Mesendoderm (in vitro differentiated cells): ENCODE results near the gene CEP164.

ENCODE experiments used
- DNase-seq: peaks from one replicate; pipeline ENCODE4 v3.0.0; 2013
- H2AK5ac ChIP-seq: 2 replicates; pipeline ENCODE4 v1.6.1; 2013; ENCODE audit warnings: low read length, inconsistent platforms
- H2BK120ac ChIP-seq: 2 replicates; pipeline ENCODE4 v1.6.1; 2013; ENCODE audit warnings: low read depth, mild to moderate bottlenecking, low read length, moderate library complexity, mixed read lengths
- H2BK15ac ChIP-seq: replicated peaks from 2 replicates; pipeline ENCODE4 v1.6.1; 2013; ENCODE audit warnings: low read depth, mild to moderate bottlenecking, moderate library complexity
- H2BK5ac ChIP-seq: 2 replicates; pipeline ENCODE4 v1.6.1; 2013; ENCODE audit warnings: low read length, inconsistent platforms
- H3K18ac ChIP-seq: 2 replicates; pipeline ENCODE4 v1.6.1; 2013; ENCODE audit warnings: mild to moderate bottlenecking, low read length, mixed read lengths
- H3K23ac ChIP-seq: one replicate; pipeline ENCODE4 v1.6.1; 2013; ENCODE audit warnings: low read length
- H3K27ac ChIP-seq: 2 replicates; pipeline ENCODE4 v1.5.1; 2013; ENCODE audit warnings: low read depth, mild to moderate bottlenecking, inconsistent platforms, low read length, moderate library complexity
- H3K27me3 ChIP-seq: 2 replicates; pipeline ENCODE4 v1.6.1; 2013; ENCODE audit warnings: low read length, control low read depth, mild to moderate bottlenecking, inconsistent platforms; ENCODE audit not compliant: insufficient read depth, poor library complexity
- H3K36me3 ChIP-seq: 2 replicates; pipeline ENCODE4 v1.6.1; 2013; ENCODE audit warnings: low read length, inconsistent platforms; ENCODE audit not compliant: control insufficient read depth, insufficient read depth
- H3K4ac ChIP-seq: one replicate; pipeline ENCODE4 v1.6.1; 2013; ENCODE audit warnings: low read depth, mild to moderate bottlenecking, low read length, moderate library complexity
- H3K4me1 ChIP-seq: 2 replicates; pipeline ENCODE4 v1.6.1; 2013; ENCODE audit warnings: low read depth, low read length, inconsistent platforms; ENCODE audit not compliant: control insufficient read depth
- H3K4me2 ChIP-seq: 2 replicates; pipeline ENCODE4 v1.6.1; 2013; ENCODE audit warnings: low read length
- H3K4me3 ChIP-seq: 2 replicates; pipeline ENCODE4 v1.5.1; 2013; ENCODE audit warnings: mild to moderate bottlenecking, low read length
- H3K56ac ChIP-seq: one replicate; pipeline ENCODE4 v1.6.1; 2013; ENCODE audit warnings: low read length
- H3K79me1 ChIP-seq: 2 replicates; pipeline ENCODE4 v1.6.1; 2013; ENCODE audit warnings: low read length, inconsistent platforms
- H3K79me2 ChIP-seq: 2 replicates; pipeline ENCODE4 v1.6.1; 2013; ENCODE audit warnings: mild to moderate bottlenecking, low read length; ENCODE audit not compliant: control insufficient read depth, insufficient read depth
- H3K9ac ChIP-seq: 2 replicates; pipeline ENCODE4 v1.6.1; 2013; ENCODE audit warnings: low read length, inconsistent platforms
- H4K5ac ChIP-seq: one replicate; pipeline ENCODE4 v1.6.1; 2013; ENCODE audit warnings: low read length
- H4K8ac ChIP-seq: one replicate; pipeline ENCODE4 v1.6.1; 2013; ENCODE audit warnings: low read depth, mild to moderate bottlenecking, control low read depth, low read length, moderate library complexity
- WGBS: extraction: QIAGEN DNeasy Blood & Tissue Kit; methylation state at CpG from one replicate; pipeline ENCODE4 v1.1.7; 2013; ENCODE audit warnings: low lambda C conversion rate, missing lambda C conversion rate; ENCODE audit not compliant: insufficient coverage; ENCODE audit errors: extremely low coverage; 5-methylcytosine and 5-hydroxymethylcytosine counted together

Gene CEP164

DNA sequence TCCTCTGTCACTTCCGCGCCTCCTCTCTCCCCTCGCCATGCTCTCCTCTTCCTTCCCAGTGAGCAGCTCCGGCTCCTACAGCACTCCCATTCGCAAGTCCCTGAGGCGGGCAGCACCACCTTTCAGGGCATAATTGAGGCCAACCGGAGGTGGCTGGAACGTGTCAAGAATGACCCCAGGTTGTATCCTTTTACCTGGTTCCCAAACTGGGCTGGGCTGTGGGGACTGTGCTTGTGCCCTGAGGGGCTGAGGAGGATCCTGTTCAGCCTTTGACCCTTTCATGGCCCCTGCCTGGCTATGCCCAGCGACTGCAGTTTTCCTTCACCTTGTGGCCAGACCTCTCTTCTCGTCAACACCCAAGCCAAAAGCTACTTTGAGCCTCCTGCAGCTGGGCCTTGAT, 84.1 kb downstream of the CEP164 start:
- Histone ChIP-seq H3K4me1 (peaks cover 9% of the 10 kb centered on the region), H3K23ac (peak overlapping the region; percentile 48), H3K9ac (peak overlapping the region; percentile 45), H3K4me2 (no peak overlapping the region), H2BK15ac (no peak overlapping the region), H3K18ac (no peak overlapping the region), H3K4ac (peak overlapping the region; percentile 26), H3K27ac (peak overlapping the region; percentile 55), H2BK5ac (peak overlapping the region; percentile 92), H2BK120ac (no peak overlapping the region), H2AK5ac (peak overlapping the region; percentile 87), H3K79me1 (no peaks in the 10 kb centered on the region), H3K79me2 (no peaks in the 10 kb centered on the region), H3K27me3 (no peaks in the 10 kb centered on the region), H3K4me3 (no peak overlapping the region), H4K5ac (no peak overlapping the region), H3K36me3 (peaks cover 2% of the 10 kb centered on the region), H3K56ac (peak overlapping the region; percentile 82), H4K8ac (no peak overlapping the region)
- WGBS, result no CpG with 5 or more reads among the region's 10 CpGs
- DNase-seq, result no peak

- Histone ChIP-seq H3K23ac (peak overlapping the region; percentile 48), H3K27ac (peak overlapping the region; percentile 55), H2BK120ac (no peak overlapping the region), H3K36me3 (peaks cover 2% of the 10 kb centered on the region), H2AK5ac (peak overlapping the region; percentile 87), H2BK5ac (peak overlapping the region; percentile 92), H2BK15ac (no peak overlapping the region), H3K4me3 (no peak overlapping the region), H3K79me1 (no peaks in the 10 kb centered on the region), H3K4me2 (no peak overlapping the region), H3K18ac (no peak overlapping the region), H3K4me1 (peaks cover 9% of the 10 kb centered on the region), H3K4ac (peak overlapping the region; percentile 26), H4K8ac (no peak overlapping the region), H3K9ac (peak overlapping the region; percentile 45), H3K27me3 (no peaks in the 10 kb centered on the region), H3K56ac (peak overlapping the region; percentile 82), H4K5ac (no peak overlapping the region), H3K79me2 (no peaks in the 10 kb centered on the region)
- WGBS, result no CpG with 5 or more reads among the region's 10 CpGs
- DNase-seq, result no peak
Observed at GRCh38 chr11:117412176-117412575, 84.5 kb downstream of the CEP164 start.

DNA sequence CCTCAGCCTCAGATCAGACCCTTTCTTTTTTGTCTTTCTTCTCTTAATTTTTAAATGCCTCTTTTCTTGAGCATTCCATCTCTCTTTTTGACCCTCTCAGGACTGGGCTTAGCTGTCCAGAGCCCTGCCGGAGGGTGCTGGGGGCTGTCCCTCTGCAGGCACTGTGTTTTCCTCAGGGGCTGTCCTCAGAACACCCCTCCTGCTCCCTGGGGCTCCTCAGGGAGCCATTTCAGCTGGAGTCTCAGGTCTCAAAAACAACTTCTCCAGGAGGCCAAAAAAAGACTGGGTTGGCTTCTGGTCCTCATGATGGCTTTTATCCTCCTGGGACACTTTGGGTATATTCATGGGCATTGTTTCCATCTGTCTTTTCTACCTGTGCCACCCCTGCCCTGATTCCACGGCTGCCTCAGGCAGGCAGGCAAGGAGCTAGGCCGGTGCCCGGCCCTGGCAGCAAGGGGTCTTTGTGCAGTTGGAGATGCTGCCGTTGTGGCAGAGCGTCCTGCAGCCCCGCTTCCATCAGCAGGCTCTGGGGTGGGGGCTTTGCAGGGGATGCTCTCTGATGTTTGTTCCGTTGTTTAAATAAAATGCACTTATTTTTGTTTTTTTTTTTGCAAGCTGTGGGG, 85.1 kb downstream of the CEP164 start:
- H2BK5ac ChIP-seq, result no peak overlapping the region
- H3K79me1 ChIP-seq, result no peaks in the 10 kb centered on the region
- H3K27ac ChIP-seq, result no peak overlapping the region
- no peak overlapping the region for H2BK15ac ChIP-seq
- H3K27me3 ChIP-seq, result no peaks in the 10 kb centered on the region
- H3K9ac ChIP-seq, result no peak overlapping the region
- no peak for DNase-seq
- H3K79me2 ChIP-seq, result no peaks in the 10 kb centered on the region
- no peak overlapping the region for H3K23ac ChIP-seq
- H3K18ac ChIP-seq, result no peak overlapping the region
- peaks cover 2% of the 10 kb centered on the region for H3K36me3 ChIP-seq
- no peak overlapping the region for H2BK120ac ChIP-seq
- H3K56ac ChIP-seq, result no peak overlapping the region
- peaks cover 9% of the 10 kb centered on the region for H3K4me1 ChIP-seq
- WGBS, result no CpG with 5 or more reads among the region's 8 CpGs
- H4K8ac ChIP-seq, result no peak overlapping the region
- no peak overlapping the region for H3K4me3 ChIP-seq
- H4K5ac ChIP-seq, result no peak overlapping the region
- H3K4me2 ChIP-seq, result no peak overlapping the region
- H3K4ac ChIP-seq, result no peak overlapping the region
- H2AK5ac ChIP-seq, result no peak overlapping the region

GRCh38 chr11:117413616-117414015, 86.0 kb downstream of the CEP164 start:
- no peak overlapping the region for H3K18ac ChIP-seq
- H3K23ac ChIP-seq, result no peak overlapping the region
- H3K27ac ChIP-seq, result no peak overlapping the region
- no CpG with 5 or more reads among the region's 7 CpGs for WGBS
- H3K27me3 ChIP-seq, result no peaks in the 10 kb centered on the region
- no peaks in the 10 kb centered on the region for H3K79me1 ChIP-seq
- no peaks in the 10 kb centered on the region for H3K79me2 ChIP-seq
- no peak overlapping the region for H2BK5ac ChIP-seq
- H3K4me3 ChIP-seq, result no peak overlapping the region
- H2AK5ac ChIP-seq, result no peak overlapping the region
- H4K5ac ChIP-seq, result no peak overlapping the region
- no peak overlapping the region for H3K4me2 ChIP-seq
- H2BK120ac ChIP-seq, result no peak overlapping the region
- H3K9ac ChIP-seq, result no peak overlapping the region
- no peak overlapping the region for H4K8ac ChIP-seq
- DNase-seq, result no peak
- H3K4ac ChIP-seq, result peak overlapping the region; percentile 17
- peaks cover 9% of the 10 kb centered on the region for H3K4me1 ChIP-seq
- no peak overlapping the region for H2BK15ac ChIP-seq
- H3K36me3 ChIP-seq, result no peaks in the 10 kb centered on the region
- H3K56ac ChIP-seq, result no peak overlapping the region

DNA sequence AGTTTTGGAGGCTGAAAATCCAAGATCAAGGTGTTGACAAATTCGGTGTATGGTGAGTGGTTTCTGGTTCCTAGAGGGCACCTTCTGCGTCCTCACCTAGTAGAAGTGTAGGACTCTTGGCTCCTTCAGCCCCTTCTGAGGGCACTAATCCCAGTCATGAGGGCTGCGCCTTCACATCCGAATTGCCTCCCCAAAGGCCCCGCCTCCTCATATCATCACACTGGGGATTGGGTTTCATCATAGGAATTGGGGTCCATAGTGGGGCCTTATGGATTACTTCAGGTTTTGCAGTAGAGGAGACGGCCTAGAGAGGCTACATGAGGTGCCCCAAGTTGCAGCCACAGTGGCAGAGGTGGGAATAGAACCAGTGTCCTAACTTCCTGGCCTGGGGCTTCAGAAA, 87.1 kb downstream of the CEP164 start:
- H3K79me1 ChIP-seq, result no peaks in the 10 kb centered on the region
- no peak overlapping the region for H2AK5ac ChIP-seq
- H3K4me1 ChIP-seq, result peaks cover 9% of the 10 kb centered on the region
- no peak overlapping the region for H3K23ac ChIP-seq
- no peak overlapping the region for H3K4me3 ChIP-seq
- no peak overlapping the region for H2BK120ac ChIP-seq
- H2BK15ac ChIP-seq, result no peak overlapping the region
- no peak overlapping the region for H2BK5ac ChIP-seq
- H3K4ac ChIP-seq, result no peak overlapping the region
- no peak overlapping the region for H4K8ac ChIP-seq
- no peak overlapping the region for H4K5ac ChIP-seq
- H3K27ac ChIP-seq, result no peak overlapping the region
- no peak overlapping the region for H3K18ac ChIP-seq
- H3K4me2 ChIP-seq, result no peak overlapping the region
- H3K56ac ChIP-seq, result no peak overlapping the region
- H3K27me3 ChIP-seq, result no peaks in the 10 kb centered on the region
- no peaks in the 10 kb centered on the region for H3K79me2 ChIP-seq
- no CpG with 5 or more reads among the region's 6 CpGs for WGBS
- H3K9ac ChIP-seq, result no peak overlapping the region
- H3K36me3 ChIP-seq, result no peaks in the 10 kb centered on the region
- no peak for DNase-seq

DNA sequence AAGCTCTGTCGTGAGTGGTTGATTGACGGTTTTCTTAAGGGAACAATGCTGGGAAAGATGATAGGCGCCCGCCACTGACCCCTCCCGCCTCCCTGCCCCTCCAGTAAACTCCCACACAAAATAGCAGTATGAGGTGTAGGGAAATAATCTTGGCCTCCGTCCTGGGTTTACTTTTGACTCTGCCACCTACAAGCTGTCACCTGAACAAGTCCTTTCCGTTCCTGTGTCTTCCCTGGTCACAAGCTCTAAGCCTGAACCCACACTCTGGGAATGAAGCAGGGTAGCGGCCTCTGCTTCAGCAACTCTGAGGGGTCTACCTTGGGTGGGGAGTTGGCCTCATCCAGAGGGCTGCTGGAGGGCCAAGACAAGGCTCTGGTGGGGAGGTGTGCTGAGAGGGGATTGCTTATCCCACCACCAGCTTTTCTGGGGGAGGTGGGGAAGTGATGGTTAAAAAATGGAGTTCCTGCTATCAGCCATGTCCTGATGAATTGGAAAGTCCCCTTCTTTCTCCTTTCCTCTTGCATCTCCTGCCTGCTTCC, 87.8 kb downstream of the CEP164 start:
- H2BK15ac ChIP-seq, result no peak overlapping the region
- no peaks in the 10 kb centered on the region for H3K27me3 ChIP-seq
- no peak overlapping the region for H2AK5ac ChIP-seq
- H3K9ac ChIP-seq, result no peak overlapping the region
- H2BK5ac ChIP-seq, result no peak overlapping the region
- H3K79me2 ChIP-seq, result no peaks in the 10 kb centered on the region
- H3K4ac ChIP-seq, result no peak overlapping the region
- no peak overlapping the region for H3K4me2 ChIP-seq
- H3K4me1 ChIP-seq, result peaks cover 9% of the 10 kb centered on the region
- DNase-seq, result no peak
- H3K4me3 ChIP-seq, result no peak overlapping the region
- no peak overlapping the region for H3K23ac ChIP-seq
- WGBS, result no CpG with 5 or more reads among the region's 8 CpGs
- H3K36me3 ChIP-seq, result no peaks in the 10 kb centered on the region
- no peaks in the 10 kb centered on the region for H3K79me1 ChIP-seq
- H2BK120ac ChIP-seq, result no peak overlapping the region
- H3K27ac ChIP-seq, result no peak overlapping the region
- no peak overlapping the region for H3K18ac ChIP-seq
- H4K5ac ChIP-seq, result no peak overlapping the region
- no peak overlapping the region for H3K56ac ChIP-seq
- H4K8ac ChIP-seq, result no peak overlapping the region
